HG02840 (cell line): ENCODE results near the gene MAP2K3.
"Not testable (repeated sequence)": the region's sequence is repeated elsewhere in the genome, so short reads cannot be mapped to it uniquely, and the experiment has no call there.

Experiments
- ATAC-seq: cut with Tn5 transposase; IDR thresholded peaks from one replicate; pipeline ENCODE4 v1.9.1; 2021; ENCODE audit warnings: mild to moderate bottlenecking, moderate library complexity, moderate number of reproducible peaks; ENCODE audit not compliant: unreplicated experiment, low FRiP score

MAP2K3 gene

DNA sequence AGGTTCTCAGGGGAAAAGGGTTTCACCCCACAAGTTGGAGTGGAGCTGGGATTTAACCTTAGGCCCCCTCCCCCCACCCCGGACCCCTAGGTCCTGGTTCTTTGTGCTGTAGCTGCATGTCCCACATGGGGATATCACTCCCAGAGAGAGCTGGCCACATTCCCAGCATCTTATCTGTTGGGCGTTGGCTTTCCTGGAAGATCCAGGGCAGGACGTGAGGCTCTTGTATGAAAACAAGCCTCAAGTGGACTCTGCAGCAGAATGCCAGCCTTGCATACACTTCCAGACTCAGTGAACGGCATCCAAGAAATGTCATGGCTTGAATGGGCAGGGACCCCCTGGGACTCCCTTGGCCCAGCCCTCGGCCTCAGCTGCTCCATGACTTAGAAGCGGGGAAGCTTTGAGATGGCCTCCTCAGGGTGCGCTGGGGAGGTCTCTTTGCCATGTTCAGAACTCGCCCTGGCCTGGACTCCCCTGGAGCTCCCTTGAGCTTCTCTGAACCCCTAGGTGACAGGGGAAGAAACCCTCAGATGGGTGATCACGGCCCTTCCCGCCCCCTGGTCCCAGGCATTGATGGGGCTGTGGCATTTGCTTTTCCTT, 62.2 kb downstream of the MAP2K3 start:
- not testable (repeated sequence) for ATAC-seq

GRCh38 chr17:21347660-21348059, 63.1 kb downstream of the MAP2K3 start:
- ATAC-seq = not testable (repeated sequence)

DNA sequence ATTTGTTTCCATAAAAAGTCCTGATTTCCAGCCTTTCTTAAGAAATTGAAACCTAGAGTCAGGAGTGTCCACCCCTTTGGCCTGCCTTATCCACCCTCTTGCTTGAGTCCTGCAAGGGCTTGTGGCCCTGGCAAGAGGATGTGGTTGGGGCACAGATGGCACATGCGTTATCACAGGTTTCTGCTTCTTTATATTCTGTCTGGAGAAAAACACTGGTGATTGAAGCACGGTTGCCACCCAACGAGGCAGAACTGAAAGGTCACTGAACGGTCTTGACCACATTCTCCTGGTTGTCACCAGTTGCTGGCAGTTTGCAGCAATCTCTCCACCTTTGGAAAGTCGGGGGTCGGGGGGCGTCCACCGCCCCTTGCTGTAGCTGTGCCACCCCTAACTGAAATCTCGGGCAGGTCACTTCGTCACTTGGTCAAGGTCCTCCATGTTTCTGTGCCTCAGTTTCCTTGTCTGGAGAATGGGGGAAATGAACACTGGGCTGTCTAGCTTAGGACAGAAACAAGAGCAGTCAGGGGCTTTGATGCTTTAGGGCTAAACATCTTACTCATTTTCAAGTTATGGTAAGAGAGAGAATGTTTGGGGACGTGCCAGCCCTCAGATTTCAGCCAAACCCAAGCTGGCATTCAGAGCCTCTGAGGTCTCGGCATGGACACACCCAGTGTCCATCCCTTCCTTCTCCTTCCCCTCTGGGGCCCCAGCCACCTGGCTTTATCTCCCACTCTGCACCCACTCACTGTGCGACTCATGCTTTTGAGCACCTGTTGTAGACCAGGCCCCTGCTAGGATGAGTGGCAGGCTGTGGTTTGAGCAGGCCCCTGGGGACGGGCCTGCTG, 63.8 kb downstream of the MAP2K3 start:
- peak; percentile 61 for ATAC-seq

GRCh38 chr17:21348926-21349261, 64.4 kb downstream of the MAP2K3 start:
- ATAC-seq = not testable (repeated sequence)

DNA sequence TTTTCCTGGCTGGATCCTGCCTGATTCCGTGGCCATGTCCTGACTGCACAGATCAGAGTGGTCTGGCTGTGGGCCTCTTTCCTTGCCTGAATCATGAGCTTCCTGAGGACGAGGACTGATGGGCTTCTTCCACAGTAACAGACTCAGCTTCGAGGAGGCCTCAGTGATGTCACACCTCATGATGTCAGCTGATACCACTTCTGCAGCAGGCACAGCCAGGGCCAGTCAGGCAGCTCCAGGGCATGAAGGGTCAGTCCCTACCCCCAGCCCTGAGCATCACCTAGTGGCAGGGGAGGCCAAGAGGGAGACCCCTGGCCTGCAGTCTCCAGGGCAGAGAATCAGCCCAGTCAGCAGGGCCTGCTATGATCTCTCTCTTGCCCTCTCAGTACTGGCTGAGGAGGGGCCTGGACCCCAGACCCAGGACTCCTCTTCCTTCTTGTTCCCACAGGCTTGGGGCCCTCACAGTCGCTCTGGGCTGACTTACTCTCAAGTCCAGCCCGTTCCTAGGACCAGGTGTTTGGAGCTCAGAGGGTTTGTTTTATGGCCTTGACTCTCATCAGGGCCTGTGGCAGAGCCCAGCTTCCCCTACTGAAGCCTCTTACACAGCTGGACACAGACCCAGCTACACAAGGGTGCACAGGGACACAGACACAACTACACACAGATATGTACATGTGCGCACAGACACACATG, 65.0 kb downstream of the MAP2K3 start:
- not testable (repeated sequence) for ATAC-seq

DNA sequence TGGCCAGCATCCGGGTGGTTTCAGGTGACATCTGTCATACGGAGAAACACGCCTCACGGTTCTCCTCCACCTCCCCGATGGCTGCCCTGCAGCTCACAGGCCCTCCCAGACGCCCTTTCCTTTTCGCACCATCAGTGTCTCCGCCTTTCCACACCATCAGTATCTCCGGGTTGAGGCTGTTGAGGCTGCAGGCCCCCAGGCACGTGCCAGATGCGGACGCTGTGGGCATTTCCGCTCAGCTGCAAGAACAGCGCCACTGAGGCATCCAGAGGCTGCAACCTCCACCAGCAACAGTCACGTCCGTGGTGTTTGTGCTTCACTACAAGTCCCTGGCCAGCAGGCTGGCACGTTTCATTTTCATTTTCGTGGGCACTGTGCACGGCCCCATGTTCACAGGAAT, 66.0 kb downstream of the MAP2K3 start:
- not testable (repeated sequence) for ATAC-seq

- ATAC-seq = no peak
These were observed 67.0 kb downstream of the MAP2K3 start for GRCh38 chr17:21351366-21352065.

- ATAC-seq = no peak
These were observed 67.9 kb downstream of the MAP2K3 start for GRCh38 chr17:21352221-21352980.

GRCh38 chr17:21352981-21353265, 68.4 kb downstream of the MAP2K3 start:
- no peak for ATAC-seq

- ATAC-seq = no peak
These were observed 69.0 kb downstream of the MAP2K3 start for GRCh38 chr17:21353326-21354010.

DNA sequence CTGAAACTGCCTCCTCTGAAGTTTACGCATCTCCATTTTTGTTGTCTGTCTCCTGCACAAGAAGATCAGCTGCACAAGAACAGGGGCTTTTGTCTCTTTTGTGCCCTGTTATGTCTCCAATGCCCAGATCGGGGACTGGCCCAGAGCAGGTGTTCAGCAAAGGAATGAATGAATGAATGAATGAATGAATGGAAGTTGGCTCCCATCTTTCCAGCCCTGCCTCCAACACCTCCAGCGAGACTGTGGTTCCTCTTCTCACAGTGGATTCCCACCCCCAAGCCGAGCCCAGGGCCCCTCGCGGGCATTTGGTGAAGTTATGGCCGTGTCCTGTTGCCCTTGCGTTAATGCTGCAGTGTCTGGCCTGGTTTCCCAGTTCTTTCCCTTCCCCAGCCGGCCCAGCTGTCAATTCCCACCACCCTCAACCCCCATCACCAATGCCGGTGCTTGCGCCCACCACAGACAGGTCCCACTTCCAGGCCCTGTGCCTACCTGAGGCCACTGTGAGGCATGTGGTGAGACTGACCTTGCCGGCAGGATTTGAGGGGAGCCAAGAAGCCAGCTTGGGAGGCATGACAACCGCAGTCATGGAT, 70.4 kb downstream of the MAP2K3 start:
- ATAC-seq = no peak

- ATAC-seq = no peak
These were observed 71.1 kb downstream of the MAP2K3 start for GRCh38 chr17:21355586-21355985.

- ATAC-seq = no peak
These were observed 72.1 kb downstream of the MAP2K3 start for GRCh38 chr17:21356537-21357127.

DNA sequence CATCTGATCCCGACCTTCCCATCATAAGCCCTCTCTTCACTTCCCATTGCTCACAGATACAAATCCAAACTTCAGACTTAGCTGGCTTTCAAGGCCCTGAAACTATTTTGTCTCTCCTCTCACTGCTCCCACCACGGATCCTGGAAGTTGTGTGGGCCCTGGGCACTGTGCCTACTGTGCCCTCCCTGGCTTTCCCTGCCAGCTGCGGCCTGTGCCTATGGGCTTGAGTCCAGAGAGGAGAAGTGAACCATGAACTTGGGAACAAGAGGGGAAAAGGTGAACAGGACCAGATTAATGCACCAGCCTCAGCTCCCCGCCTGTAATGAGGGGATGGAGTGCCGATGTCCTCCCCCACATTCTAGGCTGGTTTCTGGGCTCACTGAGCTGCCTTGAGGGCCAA, 72.8 kb downstream of the MAP2K3 start:
- no peak for ATAC-seq

- no peak for ATAC-seq
These were observed 73.5 kb downstream of the MAP2K3 start for GRCh38 chr17:21357696-21358656.

- ATAC-seq = no peak
These were observed 74.4 kb downstream of the MAP2K3 start for GRCh38 chr17:21358682-21359482.

GRCh38 chr17:21359483-21359840, 75.0 kb downstream of the MAP2K3 start:
- ATAC-seq = no peak
